DND-41 (cell line): Measurements from ENCODE around the gene UNC45B.

Source experiments
- CTCF ChIP-seq: IDR thresholded peaks from 2 replicates; pipeline ENCODE4 v1.5.1; 2012; ENCODE audit warnings: borderline replicate concordance, low read length, moderate library complexity, mild to moderate bottlenecking; ENCODE audit not compliant: poor library complexity, severe bottlenecking; ENCODE audit errors: extremely low read depth
- EZH2 ChIP-seq: IDR thresholded peaks from 3 replicates; pipeline ENCODE4 v1.6.1; 2012; ENCODE audit warnings: borderline replicate concordance, low read depth, mild to moderate bottlenecking, moderate library complexity, low read length, inconsistent platforms; ENCODE audit not compliant: severe bottlenecking

- TF ChIP-seq CTCF, result no peak
- TF ChIP-seq EZH2, result no peak
Measured at GRCh38 chr17:35104844-35105450, 42.7 kb upstream of the UNC45B start.
